Measurements from ENCODE around the gene LGI4. TPM values are rescaled to one million over a fixed set of nuclear protein-coding genes. Genes with fewer than 3 reads are reported as not detected.

Gene LGI4
- total and polyA plus RNA-seq, 2 experiments from 2014 or later = 3.4 to 4.3 TPM

DNA sequence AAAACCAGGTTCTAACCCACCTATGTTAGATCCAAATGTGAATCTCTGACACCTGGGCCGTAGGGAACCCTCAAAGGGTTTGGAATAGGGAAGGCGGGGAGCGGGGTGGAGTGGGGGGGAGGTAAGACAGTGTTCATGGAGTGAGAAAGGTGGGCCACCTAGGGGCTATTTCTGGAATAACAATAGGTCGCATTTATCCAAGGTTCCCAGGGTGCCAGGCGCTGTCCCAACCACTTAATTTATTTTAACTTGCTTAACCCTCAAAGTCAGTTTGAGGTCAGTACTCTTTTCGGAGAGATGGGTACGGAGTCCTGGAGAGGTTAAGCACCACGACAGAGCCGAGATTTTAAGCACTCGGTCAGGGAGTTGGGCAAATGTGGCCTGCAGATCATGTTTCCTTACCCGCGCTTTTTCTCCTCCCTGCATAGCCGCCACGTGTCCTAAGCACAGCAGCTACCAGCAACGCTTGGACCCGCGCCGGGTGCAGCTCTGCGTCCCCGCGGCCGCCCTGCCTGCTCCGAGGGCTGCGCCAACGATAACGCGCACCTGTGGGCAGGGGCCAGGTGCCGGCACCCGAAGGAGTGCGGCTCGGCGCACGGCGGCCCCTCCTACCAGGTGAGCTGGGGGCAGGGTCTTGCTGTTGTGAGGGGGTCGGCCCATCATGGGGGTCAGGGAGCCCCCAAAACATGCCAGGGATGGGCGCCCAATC lies 44.2 kb downstream of the LGI4 start:
- peaks cover 13% of the 10 kb centered on the region for H3K4me1 ChIP-seq (ENCODE audit: insufficient read depth)
- H3K27me3 ChIP-seq (ENCODE audit: insufficient read depth) = no peaks in the 10 kb centered on the region
- peak overlapping the region; percentile 94 for H2AFZ ChIP-seq
- 0 out of 2 replicates have a peak, but pooled peaks cover 5% of the 10 kb centered on the region for H3F3A ChIP-seq (replicated peaks; ENCODE audit: low read depth)
- H3K4me3 ChIP-seq = peak overlapping the region; percentile 53
- DNase-seq (ENCODE audit: low spot score) (peak; percentile 93), ATAC-seq (peak; percentile 92)
- Mint-ChIP-seq H3K4me1 (peaks cover 10% of the 10 kb centered on the region), H3K27ac (no peak overlapping the region), H3K36me3 (ENCODE audit: low read depth) (no peaks in the 10 kb centered on the region; the same call in 2 of the 3 replicates), H3K27me3 (ENCODE audit: insufficient read depth, low read depth, poor library complexity) (peaks cover 9% of the 10 kb centered on the region), H3K9me3 (no peaks in the 10 kb centered on the region), H3K4me3 (peak overlapping the region; percentile 65; the same call in 2 of the 3 replicates)
- no peaks in the 10 kb centered on the region for H4K20me1 ChIP-seq (replicated peaks; ENCODE audit: insufficient read depth)
- no peaks in the 10 kb centered on the region for H3K79me2 ChIP-seq (replicated peaks; ENCODE audit: insufficient read depth)
- H3K9me2 ChIP-seq (ENCODE audit: insufficient read depth) = no peaks in the 10 kb centered on the region
- H3K27ac ChIP-seq (ENCODE audit: low read depth) = no peak overlapping the region; the same call in 1 of the 2 replicates
- TF ChIP-seq POLR2AphosphoS5 (IDR thresholded peaks at IDR 0.05; ENCODE audit: low read depth) = 0 out of 2 replicates have a peak, but pooled peaks have one; percentile 24
- TF ChIP-seq, protein P1, sequence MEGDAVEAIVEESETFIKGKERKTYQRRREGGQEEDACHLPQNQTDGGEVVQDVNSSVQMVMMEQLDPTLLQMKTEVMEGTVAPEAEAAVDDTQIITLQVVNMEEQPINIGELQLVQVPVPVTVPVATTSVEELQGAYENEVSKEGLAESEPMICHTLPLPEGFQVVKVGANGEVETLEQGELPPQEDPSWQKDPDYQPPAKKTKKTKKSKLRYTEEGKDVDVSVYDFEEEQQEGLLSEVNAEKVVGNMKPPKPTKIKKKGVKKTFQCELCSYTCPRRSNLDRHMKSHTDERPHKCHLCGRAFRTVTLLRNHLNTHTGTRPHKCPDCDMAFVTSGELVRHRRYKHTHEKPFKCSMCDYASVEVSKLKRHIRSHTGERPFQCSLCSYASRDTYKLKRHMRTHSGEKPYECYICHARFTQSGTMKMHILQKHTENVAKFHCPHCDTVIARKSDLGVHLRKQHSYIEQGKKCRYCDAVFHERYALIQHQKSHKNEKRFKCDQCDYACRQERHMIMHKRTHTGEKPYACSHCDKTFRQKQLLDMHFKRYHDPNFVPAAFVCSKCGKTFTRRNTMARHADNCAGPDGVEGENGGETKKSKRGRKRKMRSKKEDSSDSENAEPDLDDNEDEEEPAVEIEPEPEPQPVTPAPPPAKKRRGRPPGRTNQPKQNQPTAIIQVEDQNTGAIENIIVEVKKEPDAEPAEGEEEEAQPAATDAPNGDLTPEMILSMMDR (conservative IDR thresholded peaks at IDR 0.05; ENCODE audit: low read depth in 2 of 2) = peak; percentile 62 to 71
- no peak for TF ChIP-seq CREB1 (CRISPR knock-in tag; IDR thresholded peaks at IDR 0.05; ENCODE audit: low read depth)
- no peaks in the 10 kb centered on the region for H3K36me3 ChIP-seq (ENCODE audit: insufficient read depth)
- H3K4me2 ChIP-seq = peak overlapping the region; percentile 71

DNA sequence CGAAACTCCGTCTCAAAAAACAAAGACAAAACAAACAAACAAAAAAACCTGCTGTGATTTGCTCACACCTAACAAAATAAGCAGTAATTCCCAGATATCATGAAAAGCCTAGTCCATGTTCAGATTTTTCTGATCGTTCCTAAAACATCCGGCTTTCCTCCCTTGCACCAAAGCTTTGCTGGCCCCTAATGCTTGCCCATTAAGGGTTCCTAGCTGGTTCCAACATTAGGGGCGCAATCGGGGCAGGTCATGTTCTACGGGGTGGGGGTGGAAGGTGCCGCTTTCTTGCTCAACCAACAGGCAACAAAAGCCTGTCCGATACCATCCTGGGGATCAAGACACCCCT lies 44.7 kb downstream of the LGI4 start:
- Histone ChIP-seq H3K4me1 (ENCODE audit: insufficient read depth) (peaks cover 13% of the 10 kb centered on the region), H3K36me3 (ENCODE audit: insufficient read depth) (no peaks in the 10 kb centered on the region), H3K27ac (ENCODE audit: low read depth) (no peak overlapping the region), H2AFZ (peak overlapping the region; percentile 94), H3K4me2 (peak overlapping the region; percentile 71), H4K20me1 (replicated peaks; ENCODE audit: insufficient read depth) (no peaks in the 10 kb centered on the region), H3K9me2 (ENCODE audit: insufficient read depth) (no peaks in the 10 kb centered on the region), H3F3A (replicated peaks; ENCODE audit: low read depth) (0 out of 2 replicates have a peak, but pooled peaks cover 5% of the 10 kb centered on the region), H3K4me3 (peak overlapping the region; percentile 53), H3K27me3 (ENCODE audit: insufficient read depth) (no peaks in the 10 kb centered on the region), H3K79me2 (replicated peaks; ENCODE audit: insufficient read depth) (no peaks in the 10 kb centered on the region)
- peaks cover 10% of the 10 kb centered on the region; the same call in 2 of the 3 replicates for H3K4me1 Mint-ChIP-seq
- ATAC-seq = peak; percentile 38
- peak overlapping the region; percentile 65; the same call in 1 of the 3 replicates for H3K4me3 Mint-ChIP-seq
- DNase-seq (ENCODE audit: low spot score) = no peak
- peaks cover 12% of the 10 kb centered on the region for H3K27me3 Mint-ChIP-seq (ENCODE audit: insufficient read depth, low read depth, poor library complexity)
- no peaks in the 10 kb centered on the region for H3K9me3 Mint-ChIP-seq
- no peak overlapping the region for H3K27ac Mint-ChIP-seq
- H3K36me3 Mint-ChIP-seq (ENCODE audit: low read depth) = no peaks in the 10 kb centered on the region; the same call in 2 of the 3 replicates
- TF ChIP-seq, protein P1 (conservative IDR thresholded peaks at IDR 0.05; ENCODE audit: low read depth in 2 of 2) = no peak
- TF ChIP-seq ZNF114 (CRISPR knock-in tag; IDR thresholded peaks at IDR 0.05) (no peak), EZH2phosphoT487 (IDR thresholded peaks at IDR 0.05; ENCODE audit: unreplicated experiment) (no peak), POLR2AphosphoS5 (IDR thresholded peaks at IDR 0.05; ENCODE audit: low read depth) (no peak), ZNF331 (CRISPR knock-in tag; IDR thresholded peaks at IDR 0.05; ENCODE audit: low read depth) (no peak), CREB1 (CRISPR knock-in tag; IDR thresholded peaks at IDR 0.05; ENCODE audit: low read depth) (no peak), NANOG (IDR thresholded peaks at IDR 0.05; ENCODE audit: borderline replicate concordance) (no peak), JUNB (IDR thresholded peaks at IDR 0.05; ENCODE audit: unreplicated experiment) (no peak), EZH2 (IDR thresholded peaks at IDR 0.05; ENCODE audit: low read depth, unreplicated experiment) (no peak)
- TF ChIP-seq, protein P2, sequence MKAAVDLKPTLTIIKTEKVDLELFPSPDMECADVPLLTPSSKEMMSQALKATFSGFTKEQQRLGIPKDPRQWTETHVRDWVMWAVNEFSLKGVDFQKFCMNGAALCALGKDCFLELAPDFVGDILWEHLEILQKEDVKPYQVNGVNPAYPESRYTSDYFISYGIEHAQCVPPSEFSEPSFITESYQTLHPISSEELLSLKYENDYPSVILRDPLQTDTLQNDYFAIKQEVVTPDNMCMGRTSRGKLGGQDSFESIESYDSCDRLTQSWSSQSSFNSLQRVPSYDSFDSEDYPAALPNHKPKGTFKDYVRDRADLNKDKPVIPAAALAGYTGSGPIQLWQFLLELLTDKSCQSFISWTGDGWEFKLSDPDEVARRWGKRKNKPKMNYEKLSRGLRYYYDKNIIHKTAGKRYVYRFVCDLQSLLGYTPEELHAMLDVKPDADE (IDR thresholded peaks at IDR 0.05) = no peak

All from GM23338 (cell line).